Suppressor macrophage treated with lipopolysaccharide for 1 hour (primary cell): ENCODE results near the gene ZNF550.
A peak's percentile ranks its signal among the peaks of the same experiment; 100 is the strongest.

Source experiments
- DNase-seq, 3 donors: peaks; one replicate each; pipeline ENCODE4 v3.0.0-alpha.2; 2020 to 2022

ZNF550 gene

GRCh38 chr19:57559404-57560025, at the start of gene ZNF550:
Gene ZNF550, minus strand, starts transcription at chr19:57559863. Its CDS starts 181 bp downstream, at chr19:57559682.
- peak; percentile 86 to 94 (median 91) for DNase-seq

- DNase-seq, result no peak
Measured at GRCh38 chr19:57606931-57607330, 47.3 kb upstream of the ZNF550 start.

- peak; percentile 95 to 98 (median 97) for DNase-seq
Measured at GRCh38 chr19:57599761-57600383, 40.2 kb upstream of the ZNF550 start, which contains the start of gene ZNF530. Gene ZNF530, plus strand, starts transcription at chr19:57599885. Its CDS starts 4,461 bp downstream, at chr19:57604346.

- DNase-seq, result no peak
Measured at GRCh38 chr19:57599377-57599760, 39.7 kb upstream of the ZNF550 start.

- DNase-seq, result no peak
Measured at GRCh38 chr19:57587529-57587928, 27.9 kb upstream of the ZNF550 start.

GRCh38 chr19:57583521-57584416, 24.1 kb upstream of the ZNF550 start, which contains the start of gene ZIK1:
Gene ZIK1, plus strand, starts transcription at chr19:57584145. Its CDS starts 212 bp downstream, at chr19:57584357.
- DNase-seq, result peak; percentile 91 to 93 (median 92)

GRCh38 chr19:57583104-57583520, 23.4 kb upstream of the ZNF550 start:
- DNase-seq, result no peak

GRCh38 chr19:57578487-57579205, 19.0 kb upstream of the ZNF550 start, which contains the start of gene ZNF416:
Gene ZNF416, minus strand, starts transcription at chr19:57578911. Its CDS starts 207 bp downstream, at chr19:57578704.
- peak; percentile 98 to 99 (median 99) for DNase-seq

- no peak for DNase-seq
Measured at GRCh38 chr19:57576661-57577060, 17.0 kb upstream of the ZNF550 start.

- DNase-seq, result no peak
Measured at GRCh38 chr19:57572415-57572947, 12.8 kb upstream of the ZNF550 start.

- DNase-seq, result no peak
Measured at GRCh38 chr19:57570707-57571106, 11.0 kb upstream of the ZNF550 start.

GRCh38 chr19:57566396-57567265, 7.0 kb upstream of the ZNF550 start:
- DNase-seq, result peak in 2 of 3 donors; percentile 31 to 56

GRCh38 chr19:57563547-57563946, 3.9 kb upstream of the ZNF550 start:
- DNase-seq, result no peak

- DNase-seq, result peak in 1 of 3 donors; percentile 5
Measured at GRCh38 chr19:57560049-57560491, 407 bp upstream of the ZNF550 start.

- peak in 1 of 3 donors; percentile 8 for DNase-seq
Measured at GRCh38 chr19:57559008-57559403, 657 bp downstream of the ZNF550 start.

- DNase-seq, result no peak
Measured at GRCh38 chr19:57558525-57558924, 1.1 kb downstream of the ZNF550 start.

GRCh38 chr19:57557659-57558058, 2.0 kb downstream of the ZNF550 start:
- no peak for DNase-seq

- DNase-seq, result no peak
Measured at GRCh38 chr19:57552432-57552831, 7.2 kb downstream of the ZNF550 start.

- no peak for DNase-seq
Measured at GRCh38 chr19:57546513-57546912, 13.2 kb downstream of the ZNF550 start.

GRCh38 chr19:57537953-57538547, 21.6 kb downstream of the ZNF550 start:
- no peak for DNase-seq
